ENCODE measurements around the gene SEMA6D. TPM values are rescaled to one million over a fixed set of nuclear protein-coding genes. Genes with fewer than 3 reads are reported as not detected.

Gene SEMA6D
- total and polyA plus RNA-seq, 2 donors (not counting 3 experiments of a cell fraction or from before 2014, with no cell fraction given), result 16.3 to 22.5 TPM

DNA sequence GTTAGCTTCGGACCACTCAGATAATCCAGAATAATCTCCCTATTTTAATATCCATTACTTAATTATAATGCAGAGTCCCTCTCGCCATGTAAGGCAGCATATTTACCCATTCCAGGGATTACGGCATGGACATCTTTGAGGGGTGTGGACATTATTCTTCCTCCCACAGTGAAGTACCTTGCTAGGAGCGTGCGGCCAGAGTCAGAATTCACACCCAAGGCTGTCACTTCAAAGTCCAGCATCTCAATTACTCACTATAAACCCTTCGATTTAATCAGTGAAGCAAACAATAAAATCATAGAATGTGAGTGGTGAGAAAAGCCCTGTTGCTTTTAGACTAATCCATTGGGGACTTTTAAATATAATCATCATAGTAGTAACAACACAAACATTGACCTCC is 11.6 kb downstream of the SEMA6D start:
- intact Hi-C loops (cut with micrococcal nuclease), result no loop called here
- CTCF ChIA-PET, result interaction anchor here (0.7 to 1.1 kb wide), 2 partner anchors 12 to 13 kb away, joined by 3 to 4 read pairs; partner anchors contain the start of gene SEMA6D

More for the DNA sequence above, 11.6 kb downstream of the SEMA6D start:
- no peaks in the 10 kb centered on the region for H4K20me1 ChIP-seq (replicated peaks; ENCODE audit: control insufficient read depth, extremely low read depth, insufficient read depth, low read length)
- H3K9me1 ChIP-seq (replicated peaks; ENCODE audit: control insufficient read depth, extremely low read depth, insufficient read depth, low read length), result no peaks in the 10 kb centered on the region
- no peaks in the 10 kb centered on the region for H3K79me2 ChIP-seq (ENCODE audit: control insufficient read depth, insufficient read depth, low read length)
- BruUV-seq (replicated peaks), result no TSS peak
- H3K36me3 ChIP-seq (ENCODE audit: control insufficient read depth in 2 of 2, extremely low read depth in 1 of 2, insufficient read depth in 2 of 2, low read length in 2 of 2), result no peaks in the 10 kb centered on the region
- no peaks in the 10 kb centered on the region for H3K9me3 ChIP-seq (replicated peaks; ENCODE audit: control insufficient read depth, insufficient read depth, low read length)
- TF ChIP-seq, protein P1, sequence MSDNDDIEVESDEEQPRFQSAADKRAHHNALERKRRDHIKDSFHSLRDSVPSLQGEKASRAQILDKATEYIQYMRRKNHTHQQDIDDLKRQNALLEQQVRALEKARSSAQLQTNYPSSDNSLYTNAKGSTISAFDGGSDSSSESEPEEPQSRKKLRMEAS (IDR thresholded peaks at IDR 0.05; ENCODE audit: insufficient read depth, insufficient read length), result no peak
- TF ChIP-seq MYC (IDR thresholded peaks at IDR 0.05; ENCODE audit: low read depth, low read length) (no peak), FOS (IDR thresholded peaks at IDR 0.05; ENCODE audit: borderline replicate concordance, insufficient read depth, low read length) (no peak), EZH2 (IDR thresholded peaks at IDR 0.05; ENCODE audit: borderline replicate concordance, low read depth, low read length, severe bottlenecking) (no peak), POLR2AphosphoS5 (IDR thresholded peaks at IDR 0.05; ENCODE audit: insufficient read depth, low read depth, low read length) (no peak), GATA2 (IDR thresholded peaks at IDR 0.05; ENCODE audit: insufficient read depth, insufficient read length, low read depth, low read length) (no peak), POLR2A (IDR thresholded peaks at IDR 0.05; ENCODE audit: low read depth, low read length) (no peak), JUN (IDR thresholded peaks at IDR 0.05; ENCODE audit: borderline replicate concordance, insufficient read depth, insufficient read length, low read depth) (no peak)
- TF ChIP-seq, protein P2, sequence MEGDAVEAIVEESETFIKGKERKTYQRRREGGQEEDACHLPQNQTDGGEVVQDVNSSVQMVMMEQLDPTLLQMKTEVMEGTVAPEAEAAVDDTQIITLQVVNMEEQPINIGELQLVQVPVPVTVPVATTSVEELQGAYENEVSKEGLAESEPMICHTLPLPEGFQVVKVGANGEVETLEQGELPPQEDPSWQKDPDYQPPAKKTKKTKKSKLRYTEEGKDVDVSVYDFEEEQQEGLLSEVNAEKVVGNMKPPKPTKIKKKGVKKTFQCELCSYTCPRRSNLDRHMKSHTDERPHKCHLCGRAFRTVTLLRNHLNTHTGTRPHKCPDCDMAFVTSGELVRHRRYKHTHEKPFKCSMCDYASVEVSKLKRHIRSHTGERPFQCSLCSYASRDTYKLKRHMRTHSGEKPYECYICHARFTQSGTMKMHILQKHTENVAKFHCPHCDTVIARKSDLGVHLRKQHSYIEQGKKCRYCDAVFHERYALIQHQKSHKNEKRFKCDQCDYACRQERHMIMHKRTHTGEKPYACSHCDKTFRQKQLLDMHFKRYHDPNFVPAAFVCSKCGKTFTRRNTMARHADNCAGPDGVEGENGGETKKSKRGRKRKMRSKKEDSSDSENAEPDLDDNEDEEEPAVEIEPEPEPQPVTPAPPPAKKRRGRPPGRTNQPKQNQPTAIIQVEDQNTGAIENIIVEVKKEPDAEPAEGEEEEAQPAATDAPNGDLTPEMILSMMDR (IDR thresholded peaks at IDR 0.05; ENCODE audit: extremely low read depth in 1 of 2, insufficient read depth in 1 of 2, low read depth in 1 of 2, low read length in 2 of 2), result no peak
- POLR2A ChIA-PET, result no interaction called here
- no peak overlapping the region for H3K4me2 ChIP-seq (ENCODE audit: insufficient read depth, low read length)
- H3K9ac ChIP-seq (replicated peaks; ENCODE audit: extremely low read depth, insufficient read depth, low read length), result no peak overlapping the region
- no peaks in the 10 kb centered on the region for H3K27me3 ChIP-seq (ENCODE audit: control insufficient read depth in 2 of 2, insufficient read depth in 2 of 2, low read length in 2 of 2)
- H3K4me3 ChIP-seq (replicated peaks in 1 of 3; ENCODE audit: insufficient read depth in 1 of 3, low read depth in 1 of 3, low read length in 3 of 3), result no peak overlapping the region
- no peak for FAIRE-seq
- H3K27ac ChIP-seq (ENCODE audit: insufficient read depth, low read depth, low read length), result no peak overlapping the region
- H3K4me1 ChIP-seq (ENCODE audit: control insufficient read depth, extremely low read depth, insufficient read depth, low read length), result peaks cover 12% of the 10 kb centered on the region
- no peak for DNase-seq (ENCODE audit: low read depth, low spot score)
- no peak overlapping the region for H2AFZ ChIP-seq (ENCODE audit: low read depth, low read length)
- dilution Hi-C loops (cut with MboI; ENCODE audit: extremely low pct_ligation_motif_present, low sequenced_read_pairs), result no loop called here

All from endothelial cell of umbilical vein (primary cell).